HG03045 (cell line): ENCODE measurements around the gene FADS6.

Experiments used
- ATAC-seq: cut with Tn5 transposase; IDR thresholded peaks from one replicate; pipeline ENCODE4 v1.9.1; 2021; ENCODE audit warnings: mild to moderate bottlenecking, moderate library complexity; ENCODE audit not compliant: unreplicated experiment

Gene FADS6

GRCh38 chr17:74892974-74893911, at the start of gene FADS6:
Gene FADS6, minus strand, starts transcription at chr17:74893633. Its CDS starts 38 bp downstream, at chr17:74893595.
- ATAC-seq: no peak

- no peak for ATAC-seq
These were observed 47.8 kb upstream of the FADS6 start for GRCh38 chr17:74941128-74941725.

GRCh38 chr17:74939534-74939933, 46.1 kb upstream of the FADS6 start:
- no peak for ATAC-seq

GRCh38 chr17:74938194-74938950, 44.9 kb upstream of the FADS6 start:
- ATAC-seq: no peak

- no peak for ATAC-seq
These were observed 43.9 kb upstream of the FADS6 start for GRCh38 chr17:74937064-74938051.

- no peak for ATAC-seq
These were observed 43.0 kb upstream of the FADS6 start for GRCh38 chr17:74936470-74936799.

GRCh38 chr17:74935585-74936469, 42.4 kb upstream of the FADS6 start, which contains the start of gene OTOP3:
Gene OTOP3, plus strand, starts transcription at chr17:74935898. Its CDS starts 24 bp downstream, at chr17:74935922.
- no peak for ATAC-seq

GRCh38 chr17:74935048-74935447, 41.6 kb upstream of the FADS6 start:
- no peak for ATAC-seq

GRCh38 chr17:74930535-74931036, 37.2 kb upstream of the FADS6 start:
- ATAC-seq: no peak

GRCh38 chr17:74928786-74929185, 35.4 kb upstream of the FADS6 start:
- ATAC-seq: no peak

GRCh38 chr17:74925242-74925641, 31.8 kb upstream of the FADS6 start:
- no peak for ATAC-seq

- ATAC-seq: no peak
These were observed 31.0 kb upstream of the FADS6 start, which contains the start of gene OTOP2 for GRCh38 chr17:74924250-74924948. Gene OTOP2, plus strand, starts transcription at chr17:74924273. Its CDS starts 360 bp downstream, at chr17:74924633.

GRCh38 chr17:74923538-74924249, 30.3 kb upstream of the FADS6 start:
- no peak for ATAC-seq

- ATAC-seq: no peak
These were observed 29.5 kb upstream of the FADS6 start, which contains the start of gene USH1G for GRCh38 chr17:74922694-74923537. Gene USH1G, minus strand, starts transcription at chr17:74923255. Its CDS starts 182 bp downstream, at chr17:74923073.

- ATAC-seq: no peak
These were observed 28.7 kb upstream of the FADS6 start for GRCh38 chr17:74922172-74922571.

GRCh38 chr17:74921769-74922168, 28.3 kb upstream of the FADS6 start:
- no peak for ATAC-seq
